H1 (cell line): ENCODE data around the gene PCDH9. TPM values are rescaled to one million over a fixed set of nuclear protein-coding genes. Genes with fewer than 3 reads are reported as not detected.

Experiments used
- BACH1 ChIP-seq: IDR thresholded peaks from 2 replicates; pipeline ENCODE4 v1.6.1; 2012; ENCODE audit warnings: low read length, improper control_type of control experiment
- CHD2 ChIP-seq: IDR thresholded peaks from 2 replicates; pipeline ENCODE4 v1.6.1; 2012; ENCODE audit warnings: low read length, improper control_type of control experiment
- EGR1 ChIP-seq: IDR thresholded peaks from 2 replicates; pipeline ENCODE4 v1.6.1; 2011; ENCODE audit warnings: low read depth, low read length, borderline replicate concordance
- EP300 ChIP-seq, 2 experiments: IDR thresholded peaks; 1 replicate in 1 of 2; 2 replicates in 1 of 2; pipeline ENCODE4 v1.6.1; 2011 to 2012; ENCODE audit warnings: low read depth in 2 of 2, low read length in 2 of 2, mild to moderate bottlenecking in 2 of 2, borderline replicate concordance in 1 of 2, inconsistent platforms in 1 of 2, moderate library complexity in 1 of 2
- KDM4A ChIP-seq: IDR thresholded peaks from one replicate; pipeline ENCODE4 v1.7.1; 2012; ENCODE audit warnings: low read depth, mild to moderate bottlenecking, moderate library complexity, low read length, inconsistent platforms; ENCODE audit not compliant: severe bottlenecking
- NANOG ChIP-seq: IDR thresholded peaks from 2 replicates; pipeline ENCODE4 v1.6.1; 2011; ENCODE audit warnings: low read length, low read depth, mild to moderate bottlenecking, inconsistent platforms; ENCODE audit not compliant: insufficient read depth, poor library complexity, severe bottlenecking
- SIRT6 ChIP-seq: IDR thresholded peaks from one replicate; pipeline ENCODE4 v1.7.1; 2012; ENCODE audit warnings: low read length, inconsistent platforms
- TAF7 ChIP-seq: optimal IDR thresholded peaks from 2 replicates; pipeline ENCODE3; 2011; ENCODE audit warnings: low read depth, mild to moderate bottlenecking, inconsistent platforms, low read length, moderate library complexity, borderline replicate concordance
- TBP ChIP-seq: IDR thresholded peaks from 2 replicates; pipeline ENCODE4 v1.6.1; 2011; ENCODE audit warnings: low read depth, low read length, improper control_type of control experiment
- polyA plus RNA-seq, 7 experiments: library from polyadenylated mRNA; depleted of rRNA in 3 of 7; stranded (reverse) in 5 of 7; unstranded in 2 of 7; fragments of >200 nt in 5 of 7; fragments of 200-250 nt in 2 of 7; gene quantifications; 1 replicate in 5 of 7; 2 replicates in 1 of 7; 4 replicates in 1 of 7; pipeline versions ENCODE4 v1.2.1 to v1.2.3, GENCODE V29; 2011 to 2013; ENCODE audit warnings: missing spikeins in 2 of 7, mixed read lengths in 2 of 7
- total RNA-seq: library from RNA; stranded (reverse); fragmentation: NEBNext Ultra II Directional; extraction: Animal tissue kit (Norgen Biotek cat#: 25700); gene quantifications from 2 replicates; pipeline ENCODE4 v1.2.1, GENCODE V29; 2021

PCDH9 gene
- total and polyA plus RNA-seq, 2 of the 8 experiments (the other 6 are each of a cell fraction or from before 2014, with no cell fraction given): 0.12 to 0.60 TPM

DNA sequence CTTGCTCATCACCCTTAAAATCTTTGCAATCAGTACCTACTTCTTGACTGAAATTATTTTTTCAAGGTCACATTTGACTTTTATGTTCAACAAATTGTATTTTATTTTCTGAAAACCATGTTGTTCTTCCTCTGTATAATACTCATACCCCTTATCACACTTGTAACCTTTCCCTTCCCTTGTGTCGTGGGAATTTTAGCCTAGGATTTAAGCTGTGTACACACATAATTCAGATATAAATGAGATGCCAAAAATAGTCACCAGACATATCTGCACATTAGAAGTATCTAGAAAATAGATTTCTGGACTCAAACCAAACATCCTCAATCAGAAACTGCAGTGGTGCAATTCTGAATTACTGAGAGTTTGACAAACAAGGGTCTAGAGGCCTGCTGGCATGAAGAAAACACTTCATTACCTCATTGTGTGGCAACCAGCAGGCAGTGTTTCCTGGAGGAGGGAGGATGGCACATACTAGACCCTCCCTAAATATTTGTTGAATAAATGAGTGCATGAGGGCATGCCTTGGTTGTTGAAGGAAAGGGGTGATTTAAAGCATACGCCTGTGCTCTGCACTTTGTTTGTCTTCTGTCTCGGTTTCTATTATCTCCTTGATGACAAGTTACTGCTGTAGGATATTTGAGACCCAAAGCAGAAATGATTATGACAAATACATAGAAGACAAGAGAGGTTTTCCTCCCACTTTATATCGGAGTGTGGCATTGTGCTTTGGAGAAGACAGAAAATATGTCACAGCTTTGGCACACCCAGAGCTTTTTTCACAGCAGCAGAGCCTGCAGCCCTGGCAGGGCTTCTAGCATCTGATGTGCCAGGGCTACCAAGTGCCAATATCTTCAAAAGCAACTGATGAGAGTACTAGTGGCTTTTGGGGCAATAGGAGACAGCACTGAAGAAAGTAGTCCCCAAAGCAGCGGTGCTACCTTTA is 881.1 kb downstream of the PCDH9 start (continued):
- TF ChIP-seq EGR1: no peak
- no peak for TF ChIP-seq NANOG
- no peak for TF ChIP-seq KDM4A
- no peak for TF ChIP-seq TBP
- no peak for TF ChIP-seq SIRT6
- no peak for TF ChIP-seq TAF7
- TF ChIP-seq BACH1: no peak
- TF ChIP-seq CHD2: no peak
- no peak for TF ChIP-seq EP300 (IDR thresholded peaks at IDR 0.05; ENCODE audit: borderline replicate concordance in 1 of 2, low read depth in 2 of 2, low read length in 2 of 2)
